SK-N-SH (cell line): ENCODE data around the gene CCDC27. TPM values are rescaled to one million over a fixed set of nuclear protein-coding genes. Genes with fewer than 3 reads are reported as not detected.

ENCODE experiments used
- CTCF ChIA-PET: fragments of 300-600, 350-600 bp; formaldehyde crosslinking; extraction: SDS; loops from one replicate; lab custom pipeline; 2021; lab: Yijun Ruan, JAX
- POLR2A ChIA-PET: fragments of 350-600 bp; sonication (Branson Sonifier 250); formaldehyde crosslinking; extraction: SDS; loops from one replicate; lab custom pipeline; 2020; ENCODE audit warnings: antibody characterized with exemption, inconsistent platforms; lab: Yijun Ruan, JAX
- DNase-seq: peaks from one replicate; pipeline ENCODE4 v3.0.0; 2012
- H2AFZ ChIP-seq: fragments of 200-600 bp; sonication (generic); 2 replicates; pipeline ENCODE4 v1.8.1; 2016; ENCODE audit warnings: antibody characterized with exemption, mild to moderate bottlenecking, low read depth
- H3F3A ChIP-seq: fragments of 200-600 bp; sonication (generic); replicated peaks from 2 replicates; pipeline ENCODE3; 2016; ENCODE audit warnings: antibody characterized with exemption, mild to moderate bottlenecking; ENCODE audit not compliant: insufficient read depth
- H3K27ac ChIP-seq, 2 experiments: fragments of 200-500 bp in 1 of 2; fragments of 200-600 bp in 1 of 2; sonication (Bioruptor generic) in 1 of 2; sonication (generic), shearing (Covaris generic) in 1 of 2; 2 replicates each; pipeline versions ENCODE4 v1.5.1 to v1.6.1; 2014 to 2016; ENCODE audit warnings: low read depth in 2 of 2, inconsistent platforms in 1 of 2, low read length in 1 of 2, mild to moderate bottlenecking in 1 of 2, mixed read lengths in 1 of 2
- H3K27me3 ChIP-seq: fragments of 200-600 bp; sonication (generic), shearing (Covaris generic); 2 replicates; pipeline ENCODE4 v1.6.1; 2016; ENCODE audit warnings: mixed run types; ENCODE audit not compliant: insufficient read depth
- H3K36me3 ChIP-seq, 2 experiments: fragments of 200-500 bp in 1 of 2; fragments of 200-600 bp in 1 of 2; sonication (Bioruptor generic) in 1 of 2; sonication (generic) in 1 of 2; replicated peaks in 1 of 2; 2 replicates each; pipeline versions ENCODE3 to v1.5.1; 2014 to 2016; ENCODE audit warnings: low read length in 1 of 2, mild to moderate bottlenecking in 1 of 2; ENCODE audit not compliant: insufficient read depth in 2 of 2, control insufficient read depth in 1 of 2
- H3K4me1 ChIP-seq, 2 experiments: fragments of 200-500 bp in 1 of 2; fragments of 200-600 bp in 1 of 2; sonication (Bioruptor generic) in 1 of 2; sonication (generic), shearing (Covaris generic) in 1 of 2; 2 replicates each; pipeline versions ENCODE4 v1.5.1 to v1.6.1; 2014 to 2016; ENCODE audit warnings: low read depth in 1 of 2, low read length in 1 of 2, mixed run types in 1 of 2; ENCODE audit not compliant: insufficient read depth in 2 of 2, control insufficient read depth in 1 of 2
- H3K4me2 ChIP-seq: fragments of 200-600 bp; sonication (generic), shearing (Covaris generic); 2 replicates; pipeline ENCODE4 v1.6.1; 2017; ENCODE audit warnings: mixed run types
- H3K4me3 ChIP-seq, 2 experiments: fragments of 200-500 bp in 1 of 2; fragments of 200-600 bp in 1 of 2; sonication (Bioruptor generic) in 1 of 2; sonication (generic), shearing (Covaris generic) in 1 of 2; 2 replicates each; pipeline versions ENCODE4 v1.5.1 to v1.8.1; 2014 to 2016; ENCODE audit warnings: low read depth in 2 of 2, inconsistent platforms in 1 of 2, low read length in 1 of 2, mild to moderate bottlenecking in 1 of 2, mixed read lengths in 1 of 2, moderate library complexity in 1 of 2
- H3K79me2 ChIP-seq: fragments of 200-600 bp; sonication (generic); 2 replicates; pipeline ENCODE4 v1.8.1; 2017; ENCODE audit warnings: mild to moderate bottlenecking; ENCODE audit not compliant: insufficient read depth
- H3K9ac ChIP-seq: fragments of 200-600 bp; sonication (generic); 2 replicates; pipeline ENCODE4 v1.6.1; 2017; ENCODE audit warnings: mixed run types
- H3K9me2 ChIP-seq: fragments of 200-600 bp; sonication (generic); 2 replicates; pipeline ENCODE4 v1.6.1; 2017; ENCODE audit warnings: mixed run types
- H3K9me3 ChIP-seq: fragments of 200-600 bp; sonication (generic); 2 replicates; pipeline ENCODE4 v1.6.1; 2017; ENCODE audit warnings: mixed run types, mild to moderate bottlenecking, moderate library complexity
- H4K20me1 ChIP-seq: fragments of 200-600 bp; sonication (generic); 2 replicates; pipeline ENCODE4 v1.6.1; 2017; ENCODE audit warnings: mild to moderate bottlenecking, mixed run types; ENCODE audit not compliant: insufficient read depth
- CTCF ChIP-seq: fragments of 200-600 bp; sonication (generic); IDR thresholded peaks from 2 replicates; pipeline ENCODE4 v1.6.1; 2017; ENCODE audit warnings: antibody characterized with exemption, mild to moderate bottlenecking, moderate library complexity
- EZH2phosphoT487 ChIP-seq: fragments of 200-600 bp; sonication (generic); IDR thresholded peaks from 2 replicates; pipeline ENCODE4 v1.6.1; 2017; ENCODE audit warnings: low read depth, mixed run types, mild to moderate bottlenecking, antibody characterized with exemption, moderate library complexity, borderline replicate concordance
- GATA2 ChIP-seq: sonication (generic); formaldehyde crosslinking; IDR thresholded peaks from 2 replicates; pipeline ENCODE4 v1.5.0; 2020; ENCODE audit warnings: mild to moderate bottlenecking, missing genetic modification reagents
- JUND ChIP-seq: IDR thresholded peaks from 2 replicates; pipeline ENCODE4 v1.4.0; 2012
- NFIC ChIP-seq: IDR thresholded peaks from 2 replicates; pipeline ENCODE4 v1.4.0; 2012; ENCODE audit warnings: borderline replicate concordance
- POLR2AphosphoS5 ChIP-seq: IDR thresholded peaks from 2 replicates; pipeline ENCODE4 v1.6.1; 2012; ENCODE audit warnings: low read depth, low read length
- RAD21 ChIP-seq: IDR thresholded peaks from 2 replicates; pipeline ENCODE4 v1.6.1; 2012; ENCODE audit warnings: mild to moderate bottlenecking, low read length
- RCOR1 ChIP-seq: fragments of 150-350 bp; IDR thresholded peaks from 2 replicates; pipeline ENCODE4 v1.6.1; 2017; ENCODE audit warnings: antibody characterized with exemption, low read length
- REST ChIP-seq: IDR thresholded peaks from 2 replicates; pipeline ENCODE4 v1.6.1; 2012; ENCODE audit warnings: mild to moderate bottlenecking, low read depth, low read length, moderate library complexity
- RXRA ChIP-seq: IDR thresholded peaks from 2 replicates; pipeline ENCODE4 v1.4.0; 2012; ENCODE audit warnings: low read depth, mild to moderate bottlenecking, borderline replicate concordance
- SMC3 ChIP-seq: IDR thresholded peaks from 2 replicates; pipeline ENCODE4 v1.6.1; 2012; ENCODE audit warnings: low read depth, low read length, improper control_type of control experiment
- TAF1 ChIP-seq: IDR thresholded peaks from 2 replicates; pipeline ENCODE4 v1.6.1; 2012; ENCODE audit warnings: low read depth, mild to moderate bottlenecking, low read length, moderate library complexity, borderline replicate concordance
- WGBS: methylation state at CpG from one replicate; pipeline ENCODE4 v1.1.6; 2017; ENCODE audit warnings: low lambda C conversion rate; 5-methylcytosine and 5-hydroxymethylcytosine counted together
- polyA plus RNA-seq, 3 experiments: library from polyadenylated mRNA; depleted of rRNA; stranded (reverse); fragments of >200 nt; gene quantifications; 2 replicates each; pipeline ENCODE4 v1.2.3, GENCODE V29; 2012
- TF ChIP-seq, protein P1 (sequence below): fragments of 150-350 bp; IDR thresholded peaks from 2 replicates; pipeline ENCODE4 v1.6.1; 2017; ENCODE audit warnings: antibody characterized with exemption, low read length, low read depth, borderline replicate concordance

Gene CCDC27
- polyA plus RNA-seq, 1 of the 3 experiments (the other 2 are of a cell fraction), result not detected

GRCh38 chr1:3713840-3714239, 38.4 kb upstream of the CCDC27 start:
- Histone ChIP-seq H3K9me2 (no peaks in the 10 kb centered on the region), H3K9ac (no peak overlapping the region), H4K20me1 (no peaks in the 10 kb centered on the region), H3K79me2 (no peaks in the 10 kb centered on the region), H3F3A (no peaks in the 10 kb centered on the region), H3K4me1 (peaks cover 0 to 97% of the 10 kb centered on the region in 2 experiments; a peak in 2 of 4 replicates), H2AFZ (no peak overlapping the region), H3K9me3 (no peaks in the 10 kb centered on the region), H3K4me2 (no peak overlapping the region), H3K36me3 (no peaks in the 10 kb centered on the region), H3K27ac (peak overlapping the region in 1 of 2 experiments; percentile 39; a peak in 1 of 4 replicates), H3K27me3 (no peaks in the 10 kb centered on the region), H3K4me3 (no peak overlapping the region)
- ChIA-PET POLR2A (interaction anchor here (1.0 kb wide), 1 partner anchor 11 kb away, joined by 3 read pairs; no protein-coding TSS in a partner anchor), CTCF (interaction anchor here (8.0 to 16.2 kb wide), 2 partner anchors 9 to 13 kb away, joined by 85 to 369 read pairs; no protein-coding TSS in a partner anchor)
- 71% methylated on average over 7 of the region's 7 CpGs for WGBS
- TF ChIP-seq, protein P1, sequence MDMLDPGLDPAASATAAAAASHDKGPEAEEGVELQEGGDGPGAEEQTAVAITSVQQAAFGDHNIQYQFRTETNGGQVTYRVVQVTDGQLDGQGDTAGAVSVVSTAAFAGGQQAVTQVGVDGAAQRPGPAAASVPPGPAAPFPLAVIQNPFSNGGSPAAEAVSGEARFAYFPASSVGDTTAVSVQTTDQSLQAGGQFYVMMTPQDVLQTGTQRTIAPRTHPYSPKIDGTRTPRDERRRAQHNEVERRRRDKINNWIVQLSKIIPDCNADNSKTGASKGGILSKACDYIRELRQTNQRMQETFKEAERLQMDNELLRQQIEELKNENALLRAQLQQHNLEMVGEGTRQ, result no peak
- no peak for TF ChIP-seq REST
- no peak for DNase-seq

DNA sequence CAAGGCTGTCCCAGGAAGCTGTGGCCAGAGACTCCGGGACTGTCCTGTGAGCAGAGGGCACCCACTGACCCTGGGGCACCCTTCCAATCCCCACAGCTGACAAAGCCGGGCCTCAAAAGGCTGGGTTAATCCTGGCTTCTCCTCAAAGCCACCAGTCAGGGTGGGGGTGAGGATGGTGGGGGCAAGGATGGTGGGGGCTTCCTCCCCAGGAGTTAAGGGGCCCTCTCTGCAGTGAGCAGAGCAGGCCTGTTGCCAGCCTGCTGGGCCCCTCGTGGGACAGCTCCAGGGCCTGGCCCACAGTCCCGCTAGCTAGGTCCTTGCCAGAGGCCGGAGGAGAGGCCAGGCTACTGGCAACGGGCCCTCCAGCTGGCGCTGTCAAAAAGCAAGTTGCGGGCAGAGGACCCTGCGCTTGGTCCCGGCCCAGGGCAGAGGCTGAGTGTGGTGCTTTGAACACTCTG, 37.9 kb upstream of the CCDC27 start:
- H2AFZ ChIP-seq, result no peak overlapping the region
- H3K27ac ChIP-seq, result peak overlapping the region in 1 of 2 experiments; percentile 39; a peak in 1 of 4 replicates
- H3K79me2 ChIP-seq, result no peaks in the 10 kb centered on the region
- peaks cover 0 to 99% of the 10 kb centered on the region in 2 experiments; a peak in 2 of 4 replicates for H3K4me1 ChIP-seq
- H3K36me3 ChIP-seq, result no peaks in the 10 kb centered on the region
- CTCF ChIA-PET, result interaction anchor here (8.0 to 16.2 kb wide), 2 partner anchors 8 to 13 kb away, joined by 85 to 369 read pairs; no protein-coding TSS in a partner anchor
- no peak for TF ChIP-seq GATA2
- no peak for TF ChIP-seq EZH2phosphoT487
- no peak for TF ChIP-seq RAD21
- TF ChIP-seq, protein P1, result no peak
- no peak for TF ChIP-seq TAF1
- TF ChIP-seq CTCF, result no peak
- no peak for TF ChIP-seq RCOR1
- TF ChIP-seq RXRA, result no peak
- TF ChIP-seq JUND, result no peak
- TF ChIP-seq SMC3, result no peak
- TF ChIP-seq NFIC, result no peak
- TF ChIP-seq POLR2AphosphoS5, result no peak
- H3K4me2 ChIP-seq, result no peak overlapping the region
- DNase-seq, result no peak
- POLR2A ChIA-PET, result interaction anchor here (1.0 kb wide), 1 partner anchor 11 kb away, joined by 3 read pairs; no protein-coding TSS in a partner anchor
- H3K27me3 ChIP-seq, result no peaks in the 10 kb centered on the region
- H3F3A ChIP-seq, result no peaks in the 10 kb centered on the region
- 47% methylated on average over 3 of the region's 10 CpGs for WGBS
- H3K9me2 ChIP-seq, result no peaks in the 10 kb centered on the region
- H3K9ac ChIP-seq, result no peak overlapping the region
- H3K9me3 ChIP-seq, result no peaks in the 10 kb centered on the region
- H3K4me3 ChIP-seq, result no peak overlapping the region
- H4K20me1 ChIP-seq, result no peaks in the 10 kb centered on the region
